ENCODE data around the gene SPATC1L.
A peak's percentile ranks its signal among the peaks of the same experiment; 100 is the strongest.
"Not testable (repeated sequence)": the region's sequence is repeated elsewhere in the genome, so short reads cannot be mapped to it uniquely, and the experiment has no call there.

The SPATC1L gene

GRCh38 chr21:46199436-46200373 lies 15.4 kb upstream of the SPATC1L start:
- no peak for DNase-seq

DNA sequence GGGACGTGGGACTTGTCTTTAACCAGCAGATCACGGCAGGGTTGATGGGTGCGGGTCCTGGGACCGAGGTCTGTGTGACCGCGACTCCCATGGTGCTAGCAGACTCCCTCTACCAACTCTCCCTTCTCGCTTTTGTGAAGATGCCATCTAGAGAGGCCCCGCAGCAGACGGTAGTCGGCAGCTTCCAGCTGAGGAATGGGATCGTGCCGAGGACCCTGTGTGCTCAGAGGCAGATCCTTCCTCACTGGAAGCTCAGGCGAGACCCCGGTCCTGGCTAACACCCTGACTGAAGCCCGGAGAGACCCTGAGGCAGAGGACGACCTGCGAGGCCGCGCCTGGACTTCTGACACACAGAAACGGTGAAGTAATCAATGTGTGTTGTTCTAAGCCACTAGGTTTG lies 12.5 kb upstream of the SPATC1L start:
- no peak for DNase-seq

- DNase-seq, result no peak
These were observed 11.4 kb upstream of the SPATC1L start for GRCh38 chr21:46195595-46196195.

DNA sequence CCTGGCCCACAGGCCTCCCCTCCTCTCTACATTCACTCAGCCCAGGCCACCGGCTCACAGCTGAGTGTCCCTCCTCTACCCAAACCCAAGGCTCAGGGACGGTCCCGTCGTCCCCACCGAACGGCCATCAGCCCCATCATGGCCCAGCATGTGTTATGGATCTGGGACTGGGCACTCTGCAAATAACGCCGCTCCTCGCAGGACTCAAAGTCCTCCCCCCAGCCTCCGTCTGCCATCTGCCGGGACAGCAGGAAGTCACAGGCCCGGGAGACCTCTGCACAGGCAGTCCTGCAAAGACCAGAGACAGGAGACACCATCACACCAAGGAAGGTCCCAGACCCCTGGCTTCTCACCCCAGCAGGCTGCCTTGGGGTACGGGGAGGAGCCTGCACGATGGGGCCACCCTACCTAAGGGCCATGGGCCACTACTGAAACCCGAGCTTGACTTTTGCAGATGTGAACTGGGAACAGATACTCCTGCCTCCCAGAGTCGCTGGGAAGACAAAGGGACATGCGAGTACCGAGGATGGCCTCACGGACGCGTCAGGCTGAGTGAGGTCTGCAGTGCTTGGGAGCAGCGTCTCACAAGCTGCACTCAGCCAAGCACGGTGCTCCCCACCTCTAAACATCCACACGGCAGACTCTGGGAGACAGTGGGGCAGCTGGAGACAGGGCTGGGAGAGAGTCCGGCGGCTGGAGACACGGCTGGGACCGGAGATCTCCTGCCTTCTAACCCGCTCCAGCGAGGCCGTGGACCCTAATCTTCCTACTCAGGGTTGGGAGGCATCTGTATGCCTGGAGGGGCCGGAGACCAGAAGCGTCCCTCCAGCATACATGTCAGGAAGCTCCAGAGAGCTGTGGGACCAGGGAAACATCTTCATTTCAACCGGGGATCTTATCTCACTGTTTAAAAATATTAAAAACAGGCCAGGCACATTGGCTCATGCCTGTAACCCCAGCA lies 10.4 kb upstream of the SPATC1L start:
- DNase-seq, result no peak

DNA sequence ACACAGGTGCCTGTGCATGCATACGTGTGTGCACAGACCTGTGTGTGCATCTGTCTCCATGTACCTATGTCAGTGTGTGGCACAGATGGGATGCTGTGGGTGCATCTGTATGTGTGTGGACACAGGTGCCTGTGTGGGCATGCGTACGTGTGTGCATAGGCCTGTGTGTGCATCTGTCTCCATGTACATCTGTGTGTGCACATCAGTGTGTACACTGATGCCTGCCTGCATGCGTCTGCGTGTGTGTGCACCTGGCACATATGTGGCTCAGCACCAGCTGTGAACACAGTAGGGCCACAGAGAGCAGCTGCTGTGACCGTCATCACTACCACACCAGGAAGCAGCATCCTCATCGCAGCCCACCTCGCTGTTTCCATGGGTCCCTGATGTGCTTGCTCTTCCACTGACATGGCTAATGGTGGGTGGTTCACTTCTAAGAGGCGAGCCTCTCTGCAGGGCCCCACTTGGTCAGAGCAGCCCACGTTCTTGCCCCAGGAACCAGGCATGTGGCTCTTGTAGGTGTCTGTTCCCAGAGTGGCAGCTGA lies 9.6 kb upstream of the SPATC1L start:
- no peak for DNase-seq

- DNase-seq, result no peak
These were observed 7.7 kb upstream of the SPATC1L start for GRCh38 chr21:46191686-46192575.

- DNase-seq, result no peak
These were observed 7.0 kb upstream of the SPATC1L start for GRCh38 chr21:46191257-46191685.

- no peak for DNase-seq
These were observed 6.4 kb upstream of the SPATC1L start for GRCh38 chr21:46190491-46191131.

DNA sequence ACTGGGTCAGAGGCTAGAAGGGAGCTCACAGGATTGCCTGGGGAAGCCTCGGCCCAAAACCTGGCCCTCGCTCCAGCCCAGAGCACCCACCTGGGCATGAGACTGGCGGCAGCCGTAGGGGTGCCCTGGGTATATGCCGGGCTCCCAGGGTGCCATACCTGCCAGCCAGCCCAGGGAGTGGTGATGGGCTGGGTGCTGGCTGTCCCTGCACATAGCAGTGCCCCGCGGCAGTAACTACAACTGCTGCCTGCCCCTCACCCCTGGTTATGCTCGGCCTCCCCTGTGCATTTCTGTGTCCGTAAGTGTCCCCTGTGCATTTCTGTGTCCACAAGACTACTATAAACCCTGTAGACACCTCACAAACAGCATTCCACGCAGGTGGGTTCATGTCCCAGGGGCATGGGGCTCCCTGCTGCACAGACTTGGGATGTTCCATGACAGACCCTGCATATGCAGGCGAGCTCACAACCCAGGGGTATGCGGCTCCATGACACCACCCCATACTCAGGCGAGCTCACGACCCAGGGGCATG lies 5.8 kb upstream of the SPATC1L start:
- DNase-seq, result no peak

GRCh38 chr21:46189213-46189958 lies 5.1 kb upstream of the SPATC1L start:
- DNase-seq, result no peak

- DNase-seq, result no peak
These were observed 4.3 kb upstream of the SPATC1L start for GRCh38 chr21:46188226-46189212.

DNA sequence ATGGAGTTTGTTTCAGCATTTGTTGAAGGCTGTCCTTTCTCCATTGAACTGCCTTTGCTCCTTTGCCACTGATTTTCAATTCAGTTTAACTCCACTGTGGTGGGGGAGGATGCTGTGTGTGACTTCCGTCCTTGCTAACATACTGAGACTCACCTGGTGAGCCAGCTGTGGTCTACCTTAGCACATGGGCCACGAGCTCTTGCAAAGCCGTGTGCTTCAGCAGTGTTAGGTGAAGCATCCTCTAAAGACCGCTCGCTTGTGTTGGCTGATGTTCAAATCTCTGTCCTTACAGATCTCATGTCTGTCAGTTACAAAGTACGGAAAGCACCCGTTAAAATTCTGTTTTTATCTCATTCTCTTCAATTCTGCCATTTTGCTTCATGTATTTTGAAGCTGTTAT lies 3.6 kb upstream of the SPATC1L start:
- no peak for DNase-seq

DNA sequence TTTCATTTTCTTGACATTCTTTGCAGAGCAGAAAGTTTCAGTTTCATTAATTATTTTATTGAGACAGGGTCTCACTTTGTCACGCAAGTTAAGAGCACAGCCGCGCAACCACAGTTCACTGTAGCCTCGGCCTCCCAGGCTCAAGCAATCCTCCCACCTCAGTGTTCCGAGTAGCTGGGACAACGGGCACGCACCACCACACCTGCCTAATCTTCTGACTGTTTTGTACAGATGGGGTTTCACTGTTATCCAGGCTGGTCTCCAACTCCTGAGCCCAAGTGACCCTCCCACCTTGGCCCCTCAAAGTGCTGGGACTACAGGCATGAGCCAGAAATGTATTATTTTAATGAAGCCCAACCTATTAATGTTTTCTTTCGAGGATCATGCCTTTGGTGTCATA lies 3.0 kb upstream of the SPATC1L start:
- DNase-seq, result no peak

GRCh38 chr21:46185716-46186115 lies 1.5 kb upstream of the SPATC1L start:
- DNase-seq, result no peak

DNA sequence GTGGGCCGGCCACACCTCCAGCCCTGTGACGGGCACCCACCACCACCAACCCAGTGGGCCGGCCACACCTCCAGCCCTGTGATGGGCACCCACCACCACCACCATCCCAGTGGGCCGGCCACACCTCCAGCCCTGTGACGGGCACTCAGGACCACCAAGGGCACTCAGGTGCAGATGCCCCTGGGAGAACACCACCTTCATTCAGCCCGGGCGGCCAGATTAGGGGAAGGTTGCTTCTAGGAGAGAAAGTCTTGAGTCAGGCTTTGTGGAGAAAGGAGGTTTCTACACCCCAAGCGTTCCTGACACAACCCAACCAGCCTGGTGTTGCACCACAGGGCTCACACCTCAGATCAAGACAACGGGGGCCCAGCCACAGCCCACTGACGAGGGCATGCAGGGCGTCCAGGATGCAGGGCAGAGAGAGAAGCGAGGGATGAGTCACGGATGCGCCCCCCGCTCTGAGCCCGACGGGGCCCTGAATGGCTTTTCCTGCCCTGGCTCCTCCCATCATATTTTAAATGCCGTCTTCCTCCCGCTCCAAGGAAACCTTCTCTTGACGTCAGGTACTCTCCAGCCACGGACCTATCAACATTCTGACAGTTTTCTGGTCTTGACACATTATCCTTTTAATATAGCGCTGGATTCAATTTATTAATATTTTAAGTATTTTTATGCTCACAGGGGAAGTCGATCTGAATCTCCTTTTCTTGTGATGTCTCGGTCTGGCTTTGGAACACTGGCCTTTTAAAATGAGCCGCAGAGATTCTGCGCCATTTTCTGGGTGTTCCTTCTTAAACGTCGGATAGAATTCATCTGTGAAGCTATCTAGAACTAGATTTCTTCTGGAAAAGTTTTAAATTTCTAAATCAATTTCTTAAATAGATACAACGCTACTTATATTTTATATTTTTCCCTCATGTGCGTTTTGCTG lies 631 bp upstream of the SPATC1L start:
- peak; percentile 53 for DNase-seq

DNA sequence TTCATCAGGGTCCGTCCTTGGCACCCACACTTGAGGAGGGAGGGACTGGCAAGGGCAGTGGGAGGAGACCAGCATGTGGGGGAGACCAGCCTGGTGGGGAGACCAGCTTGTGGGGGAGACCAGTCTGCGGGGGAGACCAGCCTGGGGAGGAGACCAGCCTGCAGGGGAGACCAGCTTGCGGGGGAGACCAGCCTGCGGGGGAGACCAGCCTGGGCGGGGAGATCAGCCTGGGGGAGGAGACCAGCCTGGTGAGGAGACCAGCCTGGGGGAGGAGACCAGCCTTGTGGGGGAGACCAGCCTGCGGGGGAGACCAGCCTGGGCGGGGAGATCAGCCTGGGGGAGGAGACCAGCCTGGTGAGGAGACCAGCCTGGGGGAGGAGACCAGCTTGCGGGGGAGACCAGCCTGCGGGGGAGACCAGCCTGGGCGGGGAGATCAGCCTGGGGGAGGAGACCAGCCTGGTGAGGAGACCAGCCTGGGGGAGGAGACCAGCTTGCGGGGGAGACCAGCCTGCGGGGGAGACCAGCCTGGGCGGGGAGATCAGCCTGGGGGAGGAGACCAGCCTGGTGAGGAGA lies 836 bp downstream of the SPATC1L start:
- not testable (repeated sequence) for DNase-seq

Measured in activated naive CD4-positive, alpha-beta T cell treated with Interleukin-2 at 50 U/mL for 16 hours (primary cell).